GM19328 (cell line): Measurements from ENCODE around the gene CKMT2.
A peak's percentile ranks its signal among the peaks of the same experiment; 100 is the strongest.
"Not testable (repeated sequence)": the region's sequence is repeated elsewhere in the genome, so short reads cannot be mapped to it uniquely, and the experiment has no call there.

ENCODE experiments used
- ATAC-seq: cut with Tn5 transposase; IDR thresholded peaks from one replicate; pipeline ENCODE4 v1.9.1; 2021; ENCODE audit warnings: mild to moderate bottlenecking, moderate library complexity; ENCODE audit not compliant: unreplicated experiment

CKMT2 gene

DNA sequence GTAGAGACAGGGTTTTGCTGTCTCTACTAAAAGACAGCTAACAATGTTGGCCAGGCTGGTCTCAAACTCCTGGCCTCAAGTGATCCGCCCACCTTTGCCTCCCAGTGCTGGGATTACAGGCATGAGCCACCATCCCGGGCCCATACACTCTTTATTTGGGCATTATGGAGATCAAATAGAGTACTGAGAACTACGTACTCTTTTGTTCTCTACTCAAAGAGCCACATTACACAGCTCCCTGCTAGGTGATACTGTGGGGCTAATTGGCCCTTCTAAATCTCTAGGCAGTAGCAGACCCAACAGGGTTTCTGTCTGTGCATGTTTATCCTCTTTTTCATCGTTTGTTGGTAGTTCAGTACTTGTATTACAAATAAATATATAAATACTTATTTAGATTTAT, 16.1 kb downstream of the CKMT2 start:
- ATAC-seq: no peak

DNA sequence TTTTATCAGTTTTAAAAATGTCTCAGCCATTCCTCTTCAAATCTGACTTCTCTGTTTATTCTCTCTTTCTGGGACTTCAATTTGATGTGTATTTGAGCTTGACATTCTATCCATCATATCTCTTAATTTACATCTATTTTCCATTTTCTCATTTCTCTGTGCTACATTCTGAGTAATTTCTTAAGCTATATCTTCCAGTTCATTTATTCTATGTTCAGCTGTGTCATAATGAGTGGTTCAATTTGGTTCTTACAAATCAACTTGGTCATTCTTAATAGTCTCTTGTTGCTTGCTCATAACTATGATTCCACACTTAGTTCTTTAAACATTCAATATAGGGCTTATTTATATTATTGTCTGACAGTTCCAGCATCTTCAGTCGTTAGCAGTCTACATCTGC, 16.9 kb downstream of the CKMT2 start:
- no peak for ATAC-seq

DNA sequence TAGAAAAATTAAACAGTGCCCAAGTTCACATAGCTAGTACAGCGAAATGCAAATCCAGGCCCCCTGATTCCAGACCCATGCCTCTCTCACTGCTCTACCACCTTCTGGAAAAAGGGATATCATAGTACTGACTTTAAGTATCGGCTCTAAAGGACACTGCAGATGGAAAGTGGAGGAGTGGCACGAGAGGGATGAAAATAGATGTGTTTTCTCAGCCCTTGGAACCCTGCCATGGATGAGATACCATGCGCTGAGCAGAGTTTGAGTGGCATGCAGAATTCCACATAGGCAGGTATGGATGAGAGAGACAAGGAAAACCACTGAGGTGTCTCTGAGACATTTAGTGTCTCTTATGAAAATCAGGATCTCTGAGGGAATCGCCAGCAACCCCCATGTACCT, 18.8 kb downstream of the CKMT2 start:
- ATAC-seq: no peak

DNA sequence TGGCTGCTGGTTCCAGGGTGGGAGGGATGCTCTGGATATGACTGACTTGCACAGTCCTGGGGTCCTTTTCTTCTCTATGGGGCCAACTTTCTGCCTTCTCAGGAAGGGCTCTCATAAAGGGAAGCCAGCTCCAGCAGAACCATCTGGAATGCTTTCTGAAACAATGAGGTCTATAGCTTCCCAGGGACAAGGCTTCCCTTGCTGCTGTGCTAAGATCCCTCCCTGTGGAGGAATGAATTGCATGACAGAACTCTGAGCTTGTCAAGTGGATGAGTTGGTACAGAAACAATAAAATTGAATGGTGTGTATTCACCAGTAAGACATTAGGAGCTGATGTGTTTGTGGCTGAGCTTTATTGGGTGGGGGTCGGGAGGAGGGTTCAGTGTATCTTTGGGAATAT, 19.8 kb downstream of the CKMT2 start:
- ATAC-seq: no peak

DNA sequence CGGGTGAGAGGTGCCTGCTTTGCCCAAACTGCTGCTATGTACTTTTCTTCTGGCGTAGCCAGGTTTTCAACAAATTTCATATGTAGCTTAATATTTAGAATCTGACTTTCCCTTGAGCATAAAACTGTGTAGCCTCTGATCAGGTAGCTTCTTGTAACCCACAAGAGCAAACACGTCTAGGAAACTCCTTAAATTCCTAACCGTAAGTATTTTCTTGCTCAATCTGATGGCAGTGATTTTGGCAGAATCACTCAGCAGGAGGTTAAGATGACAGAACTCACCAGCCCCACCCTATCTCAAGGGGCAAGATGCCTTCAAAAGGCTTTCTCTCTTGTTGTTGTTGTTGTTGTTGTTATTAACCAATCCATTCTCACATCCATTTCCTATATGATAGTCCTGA, 20.8 kb downstream of the CKMT2 start:
- ATAC-seq: no peak

DNA sequence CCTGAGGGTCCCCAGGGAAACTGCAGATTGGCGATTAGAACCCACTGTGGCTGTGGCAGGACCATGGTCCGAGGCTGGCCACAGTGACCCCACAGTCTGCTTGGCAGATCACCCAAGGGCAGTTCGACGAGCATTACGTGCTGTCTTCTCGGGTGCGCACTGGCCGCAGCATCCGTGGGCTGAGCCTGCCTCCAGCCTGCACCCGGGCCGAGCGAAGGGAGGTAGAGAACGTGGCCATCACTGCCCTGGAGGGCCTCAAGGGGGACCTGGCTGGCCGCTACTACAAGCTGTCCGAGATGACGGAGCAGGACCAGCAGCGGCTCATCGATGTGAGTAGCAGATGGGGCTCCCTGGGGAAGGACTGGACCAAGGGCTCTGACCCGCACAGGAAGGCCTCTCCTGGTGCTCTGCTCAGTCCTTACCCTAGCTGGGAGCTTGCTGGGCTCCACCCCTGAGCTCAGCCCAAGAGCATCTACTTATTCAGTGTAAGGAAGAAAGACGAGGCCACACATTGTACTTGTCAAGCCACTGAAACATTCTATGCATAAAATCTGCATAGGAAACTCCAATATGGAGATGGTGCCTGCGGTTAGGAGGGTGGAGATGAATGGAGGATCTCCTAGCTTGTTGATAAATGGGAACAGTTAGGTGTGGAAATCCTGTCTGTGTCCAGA, 21.9 kb downstream of the CKMT2 start:
- no peak for ATAC-seq

DNA sequence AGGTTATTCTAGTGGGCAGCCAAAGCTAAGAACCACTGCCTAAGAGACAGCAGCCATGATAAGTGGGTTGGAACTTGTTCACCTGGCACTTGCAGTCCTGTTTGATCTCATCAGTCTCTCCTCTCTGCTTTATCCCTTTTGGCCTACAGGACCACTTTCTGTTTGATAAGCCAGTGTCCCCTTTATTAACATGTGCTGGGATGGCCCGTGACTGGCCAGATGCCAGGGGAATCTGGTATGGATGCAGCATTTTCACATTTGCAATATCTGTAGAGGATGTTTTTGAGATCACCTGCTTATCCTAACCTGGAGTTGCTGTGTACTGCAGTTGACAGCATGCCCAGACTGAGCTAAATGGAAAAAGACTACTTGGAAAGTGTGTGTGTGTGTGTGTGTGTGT, 23.6 kb downstream of the CKMT2 start:
- ATAC-seq: no peak

DNA sequence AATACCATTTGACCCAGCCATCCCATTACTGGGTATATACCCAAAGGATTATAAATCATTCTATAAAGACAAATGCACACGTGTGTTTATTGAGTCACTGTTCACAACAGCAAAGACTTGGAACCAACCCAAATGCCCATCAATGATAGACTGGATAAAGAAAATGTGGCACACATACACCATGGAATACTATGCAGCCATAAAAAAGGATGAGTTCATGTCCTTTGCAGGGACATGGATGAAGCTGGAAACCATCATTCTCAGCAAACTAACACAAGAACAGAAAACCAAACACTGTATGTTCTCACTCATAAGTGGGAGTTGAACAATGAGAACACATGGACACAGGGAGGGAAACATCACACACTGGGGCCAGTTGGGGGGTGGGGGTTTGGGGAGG, 29.7 kb downstream of the CKMT2 start:
- not testable (repeated sequence) for ATAC-seq

DNA sequence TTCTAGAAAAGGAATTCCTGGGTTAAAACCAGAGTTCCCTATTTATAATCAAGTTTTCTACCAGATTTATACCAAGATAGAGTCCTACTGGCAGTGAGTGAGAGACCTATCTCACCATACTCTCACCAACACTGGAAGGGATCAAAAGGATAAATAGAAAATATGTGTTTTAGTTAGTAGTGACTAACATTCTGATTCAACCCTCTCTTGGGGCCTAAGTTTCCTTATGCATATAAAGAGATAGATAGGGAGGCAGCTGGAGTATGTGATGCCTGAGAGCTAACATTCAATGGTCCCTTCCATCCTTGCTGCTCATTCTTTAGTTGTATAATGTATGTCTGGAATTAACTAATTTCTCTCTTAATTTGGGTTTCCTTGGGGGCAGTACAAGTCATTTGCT, 32.0 kb downstream of the CKMT2 start:
- ATAC-seq: no peak

DNA sequence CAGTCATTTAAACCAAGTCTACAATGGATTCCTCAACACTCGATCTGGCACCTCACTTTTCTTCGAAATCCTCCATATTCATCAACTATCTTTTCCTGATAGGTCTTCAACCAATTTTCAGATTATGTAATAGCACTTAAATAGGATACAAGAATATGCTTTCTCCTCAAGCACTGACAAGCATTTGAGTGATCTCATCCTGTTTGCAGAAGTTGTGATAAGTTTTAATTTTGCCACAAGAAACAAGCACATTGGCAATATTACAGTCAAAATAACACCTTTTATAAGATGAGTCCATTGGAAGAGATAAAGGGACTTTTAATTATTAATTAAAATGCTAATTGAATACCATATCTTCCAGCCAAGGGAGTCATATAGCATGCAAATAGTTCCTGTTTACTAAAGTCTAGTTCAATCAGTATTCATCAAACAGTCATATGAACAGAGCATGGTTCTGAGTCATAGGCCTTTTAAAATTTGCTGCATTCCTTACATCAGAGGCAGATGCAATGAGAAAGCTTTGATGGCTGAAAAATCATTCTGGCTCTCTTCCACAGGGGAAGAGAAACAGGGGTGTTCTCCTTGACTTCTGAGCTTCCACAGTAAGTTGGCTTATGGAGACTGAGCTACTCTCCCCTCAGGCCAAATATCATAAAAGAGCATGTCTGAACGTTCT, 35.5 kb downstream of the CKMT2 start:
- no peak for ATAC-seq

DNA sequence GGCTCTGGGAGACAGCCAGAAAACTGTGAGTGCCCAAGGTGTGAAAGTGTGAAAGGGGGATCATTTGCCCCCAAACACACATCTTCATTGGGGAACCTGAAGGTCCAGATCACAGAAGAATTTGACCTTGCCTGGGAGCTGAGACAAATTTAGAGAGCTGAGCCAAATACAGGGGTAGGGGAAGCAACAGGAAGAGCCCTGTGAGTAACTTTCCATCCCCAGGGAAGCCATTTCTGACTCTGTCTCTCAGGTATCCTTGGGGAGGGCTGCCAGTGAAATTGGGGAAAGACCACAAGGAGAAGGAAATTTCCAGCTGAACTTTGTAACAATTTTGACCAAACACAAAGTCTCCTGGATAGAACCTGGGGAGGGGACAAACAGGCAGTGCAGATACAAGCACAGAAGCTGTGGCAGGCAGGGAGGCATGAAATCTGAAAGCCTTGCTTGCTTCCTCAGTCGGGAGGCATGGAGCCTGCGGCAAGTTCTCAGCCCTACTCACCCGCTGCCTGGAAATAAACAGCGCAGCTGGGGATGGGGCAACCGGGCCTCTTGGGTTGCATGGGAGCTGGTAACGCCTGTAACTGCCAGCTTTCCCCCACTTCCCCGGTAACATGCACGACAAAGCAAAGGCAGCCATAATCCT, 36.8 kb downstream of the CKMT2 start:
- no peak for ATAC-seq

DNA sequence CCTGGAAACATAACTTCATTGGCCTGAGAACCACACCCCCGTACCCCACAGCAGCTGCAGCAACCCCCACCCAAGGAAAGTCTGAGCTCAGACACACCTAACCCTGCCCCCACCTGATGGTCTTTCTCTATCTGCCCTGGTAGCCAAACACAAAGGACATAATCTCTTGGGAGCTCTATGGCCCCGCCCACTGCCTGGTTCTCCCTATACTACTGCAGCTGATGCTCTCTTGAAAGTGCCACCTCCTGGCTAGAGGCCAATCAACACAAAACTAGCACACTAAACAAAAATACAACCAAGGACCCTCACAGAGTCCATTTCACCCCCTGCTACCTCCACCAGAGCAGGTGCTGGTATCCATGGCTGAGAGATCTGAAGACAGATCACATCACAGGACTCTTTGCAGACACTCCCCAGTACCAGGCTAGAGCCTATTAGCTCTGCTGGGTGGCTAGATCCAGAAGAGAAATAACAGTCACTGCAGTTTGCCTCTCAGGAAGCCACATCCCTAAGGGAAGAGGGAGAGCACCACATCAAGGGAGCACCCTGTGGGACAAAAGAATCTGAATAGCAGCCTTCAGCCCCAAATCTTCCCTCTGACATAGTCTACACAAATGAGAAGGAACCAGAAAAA, 37.4 kb downstream of the CKMT2 start:
- ATAC-seq: not testable (repeated sequence)

DNA sequence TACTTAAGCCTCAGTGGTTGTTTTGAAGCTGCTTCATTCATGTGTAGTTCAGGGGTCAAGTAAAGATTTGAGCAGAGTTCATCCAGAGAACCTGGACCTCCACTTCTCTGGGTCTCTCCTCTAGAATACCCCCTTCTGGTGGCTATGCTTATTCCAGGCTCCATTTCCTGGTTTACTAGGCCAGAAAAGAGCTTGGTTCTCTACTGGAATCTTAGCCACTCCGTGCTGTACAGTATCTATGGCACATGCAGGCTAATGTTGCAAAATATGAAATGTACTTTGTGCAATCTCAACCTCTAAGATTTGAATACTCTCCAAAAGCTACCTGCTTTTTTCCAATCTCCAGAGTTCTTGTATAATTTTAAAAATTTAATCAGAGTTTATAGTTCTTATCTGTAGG, 50.9 kb downstream of the CKMT2 start:
- ATAC-seq: no peak

DNA sequence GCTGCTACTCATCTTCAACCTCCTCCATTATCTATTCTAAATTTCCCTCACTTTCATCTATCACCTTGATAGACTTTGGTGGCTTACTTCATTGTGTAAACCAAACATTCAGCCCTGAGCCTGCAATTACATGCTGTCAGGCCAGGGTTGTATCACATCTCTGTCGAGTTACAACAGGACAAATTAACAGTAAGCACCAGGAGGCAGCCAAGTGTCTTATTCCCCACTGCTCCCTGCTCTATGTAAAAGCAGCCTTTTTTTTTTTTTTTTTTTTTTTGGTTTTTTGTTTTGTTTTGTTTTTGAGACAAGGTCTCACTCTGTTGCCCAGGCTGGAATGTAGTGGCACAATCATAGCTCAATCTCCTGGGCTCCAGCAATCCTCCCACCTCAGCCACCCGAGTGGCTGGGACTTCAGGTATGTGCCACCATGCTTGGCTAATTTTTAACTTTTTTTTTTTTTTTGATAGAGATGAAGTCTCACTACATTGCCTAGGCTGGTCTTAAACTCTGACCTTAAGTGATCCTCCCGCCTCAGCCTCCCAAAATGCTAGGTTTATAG, 53.0 kb downstream of the CKMT2 start:
- no peak for ATAC-seq

DNA sequence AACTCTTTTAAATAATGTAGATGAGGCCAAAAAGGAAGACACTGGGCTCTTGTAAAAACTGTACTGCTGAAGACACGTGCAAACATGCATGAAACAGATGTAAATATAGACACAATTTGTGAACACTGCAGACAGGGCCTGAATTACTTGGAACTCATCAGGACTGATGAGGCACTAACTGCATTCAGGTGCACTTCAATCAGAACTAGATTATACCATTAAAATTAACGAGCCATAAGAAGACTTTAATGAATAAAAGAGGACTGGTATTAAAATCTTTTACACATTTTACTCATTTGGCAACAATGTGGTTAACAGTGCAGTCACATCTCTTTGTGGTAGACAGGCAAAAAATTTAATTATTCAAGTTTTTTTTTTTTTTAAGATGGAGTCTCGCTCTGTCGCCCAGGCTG, 54.9 kb downstream of the CKMT2 start:
- no peak for ATAC-seq

DNA sequence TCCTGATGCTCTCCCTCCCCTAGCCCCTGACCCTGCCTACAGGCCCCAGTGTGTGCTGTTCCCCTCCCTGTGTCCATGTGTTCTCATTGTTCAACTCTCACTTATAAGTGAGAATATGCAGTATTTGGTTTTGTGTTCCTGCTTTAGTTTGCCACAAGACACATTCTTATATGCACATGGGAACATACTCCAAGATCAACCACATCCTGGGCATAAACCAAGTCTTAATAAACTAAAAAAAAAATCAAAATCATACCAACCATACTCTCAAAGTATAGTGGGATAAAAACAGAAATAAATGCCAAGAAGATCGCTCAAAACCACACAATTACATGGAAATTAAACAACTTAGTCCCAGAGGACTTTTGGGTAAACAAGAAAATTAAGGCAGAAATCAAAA, 57.0 kb downstream of the CKMT2 start:
- no peak for ATAC-seq

DNA sequence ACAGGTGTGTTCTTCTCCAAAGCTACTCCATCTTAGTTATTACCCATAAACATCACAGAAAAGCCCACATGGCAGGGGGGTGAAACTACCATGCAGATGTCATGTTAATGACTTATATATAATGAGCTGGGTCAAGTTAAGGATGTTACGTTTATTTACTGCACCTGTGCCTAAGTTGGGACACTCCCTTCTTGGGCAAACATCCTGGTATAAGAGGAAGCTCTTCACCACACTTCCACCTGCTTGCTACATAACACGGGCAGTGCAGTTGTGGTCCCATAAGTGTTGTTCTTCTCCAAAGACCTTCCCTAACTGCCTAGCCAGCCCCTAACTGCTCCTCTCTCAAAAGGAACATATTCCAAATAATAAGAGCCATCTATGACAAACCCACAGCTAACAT, 59.0 kb downstream of the CKMT2 start:
- ATAC-seq: no peak

DNA sequence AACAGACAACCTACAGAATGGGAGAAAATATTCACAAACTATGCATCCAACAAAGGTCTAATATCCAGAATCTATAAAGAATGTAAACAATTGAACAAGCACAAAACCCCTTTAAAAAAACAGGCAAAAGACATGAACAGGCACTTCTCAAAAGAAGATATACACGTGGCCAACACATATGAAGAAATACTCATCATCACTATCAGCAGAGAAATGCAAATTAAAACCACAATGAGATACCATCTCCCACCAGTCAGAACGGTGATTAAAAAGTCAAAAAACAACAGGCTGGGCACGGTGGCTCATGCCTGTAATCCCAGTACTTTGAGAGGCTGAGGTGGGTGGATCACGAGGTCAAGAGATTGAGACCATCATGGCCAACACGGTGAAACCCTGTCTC, 60.9 kb downstream of the CKMT2 start:
- ATAC-seq: not testable (repeated sequence)

DNA sequence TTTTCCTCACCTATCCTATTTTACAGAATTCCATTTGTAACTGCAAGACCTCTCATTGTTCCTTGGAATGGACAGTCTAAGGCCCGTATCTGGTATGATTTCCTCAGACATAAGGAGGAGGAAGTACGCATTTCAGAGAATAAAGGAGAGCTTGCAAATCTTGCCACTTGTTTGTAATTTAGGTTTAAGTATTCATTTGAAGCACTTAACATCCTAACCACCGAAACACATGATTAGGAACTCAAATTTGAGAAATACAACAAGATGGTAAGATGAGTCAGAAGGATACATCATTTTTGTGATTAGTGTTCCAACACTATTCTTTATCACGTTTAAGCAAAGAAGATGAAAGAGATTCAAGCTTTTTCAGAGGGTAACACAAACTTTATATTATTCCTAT, 64.4 kb downstream of the CKMT2 start:
- ATAC-seq: no peak

DNA sequence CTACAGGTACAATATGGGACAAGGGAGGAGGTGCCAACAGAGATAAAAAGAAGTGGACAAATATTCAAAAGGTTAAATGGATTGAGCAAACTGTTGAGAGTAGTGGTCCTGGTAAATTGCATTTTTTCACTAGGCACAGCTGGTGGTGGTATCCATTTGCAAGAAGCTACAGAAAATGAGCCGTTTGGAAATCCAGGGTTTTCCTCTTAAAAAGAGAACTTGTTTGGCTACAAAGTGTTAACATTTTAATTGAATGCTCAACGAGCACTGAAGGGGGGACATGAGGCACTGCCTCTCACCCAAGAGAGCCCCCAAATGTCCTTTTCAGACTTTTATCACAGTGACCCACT, 67.8 kb downstream of the CKMT2 start:
- no peak for ATAC-seq

DNA sequence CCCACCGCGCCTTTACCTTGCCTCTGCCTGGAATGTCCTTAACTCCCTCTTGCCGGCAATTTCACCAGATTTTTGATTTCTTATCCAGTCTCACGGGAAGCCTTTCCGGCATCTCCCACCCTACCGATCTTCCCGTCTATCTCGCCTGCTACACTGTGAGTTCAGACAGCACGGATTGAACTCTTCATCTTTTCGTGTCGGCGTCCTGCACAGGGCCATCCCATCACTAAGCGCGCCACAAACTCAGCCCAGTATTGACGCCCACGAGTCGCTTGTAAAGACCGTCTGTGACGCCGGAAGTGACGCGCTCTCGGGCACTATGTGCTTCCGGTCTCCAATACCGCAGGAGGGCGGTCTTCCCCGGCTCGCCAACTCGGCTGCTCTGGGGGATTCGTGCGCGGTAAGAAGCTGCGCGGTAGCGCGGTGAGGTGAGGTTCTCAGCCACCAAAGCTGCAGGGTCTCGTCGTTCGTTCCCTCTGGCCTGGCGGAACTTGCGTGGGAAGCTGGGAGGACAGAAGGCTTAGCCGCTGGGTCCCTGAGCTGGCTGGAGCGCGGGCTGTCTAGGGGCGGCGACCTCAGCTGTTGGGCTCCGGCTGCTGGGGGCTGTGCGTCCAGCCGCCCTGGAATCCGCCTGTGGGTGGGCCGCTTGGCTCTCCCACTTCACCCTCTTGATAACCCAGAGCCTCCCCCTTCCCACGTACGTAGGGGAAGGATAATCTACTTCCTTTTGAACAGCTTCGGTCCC, 68.3 kb downstream of the CKMT2 start, which contains the start of gene ZCCHC9:
Gene ZCCHC9 (plus strand): TSS at position 317 of the 745 bp plus-strand sequence. CDS start 3,171 bp downstream, outside the sequence.
- ATAC-seq: peak; percentile 97
